GM18909 (cell line): ENCODE data around the gene PHF2.

ENCODE experiments used
- ATAC-seq: cut with Tn5 transposase; IDR thresholded peaks from one replicate; pipeline ENCODE4 v1.9.1; 2021; ENCODE audit warnings: mild to moderate bottlenecking; ENCODE audit not compliant: unreplicated experiment, poor library complexity

Gene PHF2

GRCh38 chr9:93567271-93567959, 9.0 kb upstream of the PHF2 start:
- ATAC-seq: no peak

- no peak for ATAC-seq
These were observed 8.2 kb upstream of the PHF2 start for GRCh38 chr9:93568169-93568568.

GRCh38 chr9:93569621-93570174, 6.7 kb upstream of the PHF2 start:
- no peak for ATAC-seq

GRCh38 chr9:93572221-93572620, 4.2 kb upstream of the PHF2 start:
- no peak for ATAC-seq

GRCh38 chr9:93572636-93573515, 3.5 kb upstream of the PHF2 start:
- no peak for ATAC-seq

GRCh38 chr9:93573516-93573828, 2.9 kb upstream of the PHF2 start:
- ATAC-seq: no peak

GRCh38 chr9:93574091-93574899, 2.1 kb upstream of the PHF2 start:
- no peak for ATAC-seq

- ATAC-seq: no peak
These were observed 1.2 kb upstream of the PHF2 start for GRCh38 chr9:93574900-93575795.

GRCh38 chr9:93575796-93576257, 557 bp upstream of the PHF2 start:
- peak; percentile 31 for ATAC-seq

GRCh38 chr9:93577078-93577974, 942 bp downstream of the PHF2 start:
- ATAC-seq: peak; percentile 34

- no peak for ATAC-seq
These were observed 1.7 kb downstream of the PHF2 start for GRCh38 chr9:93577975-93578682.

- no peak for ATAC-seq
These were observed 2.5 kb downstream of the PHF2 start for GRCh38 chr9:93578844-93579243.

- ATAC-seq: no peak
These were observed 3.5 kb downstream of the PHF2 start for GRCh38 chr9:93579711-93580516.

- no peak for ATAC-seq
These were observed 4.4 kb downstream of the PHF2 start for GRCh38 chr9:93580654-93581380.

GRCh38 chr9:93582115-93582514, 5.7 kb downstream of the PHF2 start:
- ATAC-seq: no peak

- ATAC-seq: no peak
These were observed 6.2 kb downstream of the PHF2 start for GRCh38 chr9:93582550-93582949.

GRCh38 chr9:93585259-93585658, 8.9 kb downstream of the PHF2 start:
- no peak for ATAC-seq
